Lung (tissue), 12 donors: ENCODE results near the gene SNW1. TPM values are rescaled to one million over a fixed set of nuclear protein-coding genes. Genes with fewer than 3 reads are reported as not detected.

Experiments used
- ATAC-seq: fragments of 200-7000 bp; cut with Tn5 transposase; one replicate; pipeline ENCODE4 v1.9.1; 2020; ENCODE audit warnings: moderate number of reproducible peaks; ENCODE audit not compliant: insufficient read depth, low FRiP score
- DNase-seq, 3 donors: peaks; one replicate each; pipeline ENCODE4 v3.0.0-alpha.2; 2013 to 2017
- H3K27ac ChIP-seq, 2 donors: one replicate each; pipeline ENCODE4 v1.5.1; 2013; ENCODE audit warnings: mild to moderate bottlenecking in 2 of 2, moderate library complexity in 2 of 2, control low read depth in 1 of 2, inconsistent platforms in 1 of 2, low read depth in 1 of 2, low read length in 1 of 2
- H3K27me3 ChIP-seq, 3 donors: one replicate each; pipeline ENCODE4 v1.5.1; 2013; ENCODE audit warnings: low read length in 2 of 3; ENCODE audit not compliant: control insufficient read depth in 3 of 3, insufficient read depth in 3 of 3
- H3K36me3 ChIP-seq, 4 donors: one replicate each; pipeline ENCODE4 v1.5.1; 2013; ENCODE audit warnings: low read length in 4 of 4, mild to moderate bottlenecking in 1 of 4, moderate library complexity in 1 of 4; ENCODE audit not compliant: control insufficient read depth in 4 of 4, insufficient read depth in 4 of 4
- H3K4me1 ChIP-seq, 5 donors: one replicate each; pipeline ENCODE4 v1.5.1; 2013; ENCODE audit warnings: low read length in 5 of 5, mild to moderate bottlenecking in 2 of 5, moderate library complexity in 1 of 5; ENCODE audit not compliant: control insufficient read depth in 5 of 5, insufficient read depth in 5 of 5
- H3K4me3 ChIP-seq: one replicate; pipeline ENCODE4 v1.5.1; 2013; ENCODE audit warnings: mild to moderate bottlenecking, control low read depth, moderate library complexity
- H3K9ac ChIP-seq, 2 donors: one replicate each; pipeline ENCODE4 v1.5.1; 2013; ENCODE audit warnings: low read length in 2 of 2, control low read depth in 1 of 2; ENCODE audit not compliant: insufficient read depth in 1 of 2
- H3K9me3 ChIP-seq, 4 donors: one replicate each; pipeline ENCODE4 v1.5.1; 2013; ENCODE audit warnings: low read length in 3 of 4, mild to moderate bottlenecking in 1 of 4, moderate library complexity in 1 of 4; ENCODE audit not compliant: control insufficient read depth in 4 of 4, insufficient read depth in 3 of 4
- WGBS, 2 donors: extraction: QIAGEN DNeasy Blood & Tissue Kit; methylation state at CpG; one replicate each; pipeline ENCODE4 v1.1.7; 2013; 5-methylcytosine and 5-hydroxymethylcytosine counted together
- polyA plus RNA-seq, 2 donors: library from polyadenylated mRNA; stranded (reverse); fragments of 200-250 nt; gene quantifications; one replicate each; pipeline ENCODE4 v1.2.1, GENCODE V29; 2013
- total RNA-seq, 2 donors: library from RNA; depleted of rRNA in 1 of 2; stranded (reverse); fragments of >200 nt in 1 of 2; gene quantifications; one replicate each; pipeline ENCODE4 v1.2.1, GENCODE V29; 2014 to 2021
- TF ChIP-seq, protein P1 (sequence below): IDR thresholded peaks from 2 replicates; pipeline ENCODE4 v1.5.1; 2012; ENCODE audit warnings: mild to moderate bottlenecking; ENCODE audit errors: control extremely low read depth, extremely low read depth
- donor health status: control.
- donor health status: control.
- donor health status: Bipolar disorder and iron deficiency.
- donor health status: healthy.
- donor health status: DM: yes; HTN: yes; CAD: no.

SNW1 gene
- total and polyA plus RNA-seq, 4 donors = 23.9 to 86.3 (median 47.8) TPM

DNA sequence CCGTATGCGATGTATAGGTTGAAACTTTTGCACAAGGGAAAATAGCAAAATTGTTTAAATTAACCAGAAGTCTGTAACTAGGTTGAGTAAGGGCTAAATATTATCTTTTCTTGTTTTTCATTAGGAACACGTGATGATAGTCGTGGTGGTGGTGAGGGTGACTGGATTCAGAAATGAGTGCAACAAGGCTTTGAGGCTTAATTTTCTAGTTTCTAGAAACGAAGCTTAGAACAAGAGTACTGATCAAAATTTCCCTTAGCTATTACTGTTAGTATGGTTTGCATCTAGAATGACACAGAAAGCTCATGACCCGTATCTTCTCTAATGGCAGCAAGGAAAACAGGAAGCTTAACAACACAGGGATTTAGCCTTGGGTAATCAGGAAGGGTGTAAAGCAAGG lies 46.0 kb downstream of the SNW1 start:
- no peaks in the 10 kb centered on the region for H3K27me3 ChIP-seq
- ATAC-seq (no peak), DNase-seq (no peak)
- H3K4me3 ChIP-seq = no peak overlapping the region
- 90 to 91% methylated on average over 6 of the region's 6 CpGs for WGBS, 2 donors
- H3K9me3 ChIP-seq = no peaks in the 10 kb centered on the region
- H3K9ac ChIP-seq = no peak overlapping the region
- TF ChIP-seq, protein P1, sequence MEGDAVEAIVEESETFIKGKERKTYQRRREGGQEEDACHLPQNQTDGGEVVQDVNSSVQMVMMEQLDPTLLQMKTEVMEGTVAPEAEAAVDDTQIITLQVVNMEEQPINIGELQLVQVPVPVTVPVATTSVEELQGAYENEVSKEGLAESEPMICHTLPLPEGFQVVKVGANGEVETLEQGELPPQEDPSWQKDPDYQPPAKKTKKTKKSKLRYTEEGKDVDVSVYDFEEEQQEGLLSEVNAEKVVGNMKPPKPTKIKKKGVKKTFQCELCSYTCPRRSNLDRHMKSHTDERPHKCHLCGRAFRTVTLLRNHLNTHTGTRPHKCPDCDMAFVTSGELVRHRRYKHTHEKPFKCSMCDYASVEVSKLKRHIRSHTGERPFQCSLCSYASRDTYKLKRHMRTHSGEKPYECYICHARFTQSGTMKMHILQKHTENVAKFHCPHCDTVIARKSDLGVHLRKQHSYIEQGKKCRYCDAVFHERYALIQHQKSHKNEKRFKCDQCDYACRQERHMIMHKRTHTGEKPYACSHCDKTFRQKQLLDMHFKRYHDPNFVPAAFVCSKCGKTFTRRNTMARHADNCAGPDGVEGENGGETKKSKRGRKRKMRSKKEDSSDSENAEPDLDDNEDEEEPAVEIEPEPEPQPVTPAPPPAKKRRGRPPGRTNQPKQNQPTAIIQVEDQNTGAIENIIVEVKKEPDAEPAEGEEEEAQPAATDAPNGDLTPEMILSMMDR = no peak
- H3K4me1 ChIP-seq = peaks cover 0 to 2% (median 0%) of the 10 kb centered on the region in 5 donors
- H3K27ac ChIP-seq = no peak overlapping the region
- peaks cover 15 to 36% (median 24%) of the 10 kb centered on the region in 4 donors for H3K36me3 ChIP-seq

DNA sequence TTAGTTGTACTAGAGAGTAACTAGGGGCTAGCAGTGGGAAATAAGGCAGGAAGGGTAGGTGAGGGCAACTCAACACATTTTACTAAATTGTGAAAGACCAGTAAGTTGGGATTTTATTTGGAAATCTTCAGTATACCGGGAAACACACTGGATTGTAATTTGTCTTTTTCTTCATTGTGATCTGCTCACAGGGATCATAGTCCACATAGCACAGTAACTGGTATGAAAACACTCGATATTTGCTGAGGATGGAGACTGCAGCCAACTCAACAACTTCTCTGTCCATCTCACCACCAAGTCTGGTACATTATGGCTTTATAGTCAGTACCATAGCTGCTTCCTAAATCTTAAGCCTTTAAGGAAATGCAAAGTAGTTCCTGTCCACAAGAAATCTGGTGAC lies 50.6 kb downstream of the SNW1 start:
- no peak overlapping the region for H3K4me3 ChIP-seq
- peaks cover 2 to 21% (median 11%) of the 10 kb centered on the region in 5 donors for H3K4me1 ChIP-seq
- TF ChIP-seq, protein P1 = no peak
- H3K9me3 ChIP-seq = no peaks in the 10 kb centered on the region
- peaks cover 12 to 17% (median 13%) of the 10 kb centered on the region in 4 donors for H3K36me3 ChIP-seq
- ATAC-seq (no peak), DNase-seq (no peak)
- no peaks in the 10 kb centered on the region for H3K27me3 ChIP-seq
- no peak overlapping the region for H3K27ac ChIP-seq
- 83 to 87% methylated on average over 2 of the region's 2 CpGs for WGBS, 2 donors
- H3K9ac ChIP-seq = no peak overlapping the region

DNA sequence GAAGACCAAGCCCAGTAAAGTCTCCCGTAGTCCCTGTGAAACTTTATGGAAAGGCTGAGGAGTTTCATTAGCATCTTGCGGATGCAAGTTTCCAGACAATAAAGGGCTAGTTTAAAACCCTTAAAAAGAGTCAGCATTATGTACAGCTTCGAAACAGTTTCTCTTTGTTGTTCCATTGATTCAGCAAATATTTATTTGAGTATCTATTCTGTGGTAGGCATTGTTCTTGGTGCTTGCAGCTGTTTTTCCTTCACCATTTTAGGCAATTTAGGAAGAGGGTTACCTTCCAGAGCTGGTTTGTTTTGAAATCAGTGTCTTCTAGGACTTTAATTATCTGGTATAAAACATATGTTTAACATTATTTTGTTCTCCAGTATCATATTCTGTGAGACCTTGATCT lies 51.5 kb downstream of the SNW1 start:
- TF ChIP-seq, protein P1 = no peak
- Histone ChIP-seq H3K36me3 (peaks cover 10 to 17% (median 14%) of the 10 kb centered on the region in 4 donors), H3K27ac (no peak overlapping the region), H3K4me3 (no peak overlapping the region), H3K9ac (no peak overlapping the region), H3K9me3 (no peaks in the 10 kb centered on the region), H3K27me3 (no peaks in the 10 kb centered on the region), H3K4me1 (peaks cover 2 to 21% (median 11%) of the 10 kb centered on the region in 5 donors)
- no peak for ATAC-seq
- no peak for DNase-seq
- 86 to 92% methylated on average over 3 of the region's 3 CpGs for whole genome bisulfite sequencing, 2 donors

DNA sequence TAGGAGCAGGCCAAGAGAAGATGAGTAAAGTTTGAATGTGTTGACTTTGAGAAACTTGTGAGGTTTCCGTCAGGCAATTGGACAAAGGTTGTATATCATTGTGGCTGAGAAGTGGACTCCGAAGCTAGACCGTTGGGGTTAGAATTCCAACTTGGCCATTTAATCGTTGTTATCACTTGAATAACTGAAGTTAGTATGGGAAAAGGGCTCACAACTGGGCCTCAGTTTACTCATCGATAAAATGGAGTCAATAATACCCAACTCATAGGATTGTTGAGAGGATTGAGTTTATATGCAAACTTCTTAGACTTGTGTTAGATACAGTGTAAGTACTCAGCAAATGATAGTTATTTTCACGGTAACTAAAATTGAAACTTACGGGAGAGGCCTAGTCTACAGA lies 52.2 kb downstream of the SNW1 start:
- peaks cover 2 to 21% (median 11%) of the 10 kb centered on the region in 5 donors for H3K4me1 ChIP-seq
- peak overlapping the region; percentile 77 to 96 for H3K9ac ChIP-seq
- no peak overlapping the region for H3K27ac ChIP-seq
- ATAC-seq (no peak), DNase-seq (no peak)
- H3K27me3 ChIP-seq = no peaks in the 10 kb centered on the region
- peaks cover 12 to 21% (median 17%) of the 10 kb centered on the region in 4 donors for H3K36me3 ChIP-seq
- WGBS, 2 donors = 23 to 24% methylated on average over 7 of the region's 7 CpGs
- TF ChIP-seq, protein P1 = no peak
- H3K4me3 ChIP-seq = peak overlapping the region; percentile 95
- H3K9me3 ChIP-seq = no peaks in the 10 kb centered on the region
